Measurements from ENCODE around the gene ACAP2. TPM values are rescaled to one million over a fixed set of nuclear protein-coding genes. Genes with fewer than 3 reads are reported as not detected.

The ACAP2 gene
- total RNA-seq, 4 donors from 2014 or later: 63.1 to 79.6 (median 68.2) TPM

DNA sequence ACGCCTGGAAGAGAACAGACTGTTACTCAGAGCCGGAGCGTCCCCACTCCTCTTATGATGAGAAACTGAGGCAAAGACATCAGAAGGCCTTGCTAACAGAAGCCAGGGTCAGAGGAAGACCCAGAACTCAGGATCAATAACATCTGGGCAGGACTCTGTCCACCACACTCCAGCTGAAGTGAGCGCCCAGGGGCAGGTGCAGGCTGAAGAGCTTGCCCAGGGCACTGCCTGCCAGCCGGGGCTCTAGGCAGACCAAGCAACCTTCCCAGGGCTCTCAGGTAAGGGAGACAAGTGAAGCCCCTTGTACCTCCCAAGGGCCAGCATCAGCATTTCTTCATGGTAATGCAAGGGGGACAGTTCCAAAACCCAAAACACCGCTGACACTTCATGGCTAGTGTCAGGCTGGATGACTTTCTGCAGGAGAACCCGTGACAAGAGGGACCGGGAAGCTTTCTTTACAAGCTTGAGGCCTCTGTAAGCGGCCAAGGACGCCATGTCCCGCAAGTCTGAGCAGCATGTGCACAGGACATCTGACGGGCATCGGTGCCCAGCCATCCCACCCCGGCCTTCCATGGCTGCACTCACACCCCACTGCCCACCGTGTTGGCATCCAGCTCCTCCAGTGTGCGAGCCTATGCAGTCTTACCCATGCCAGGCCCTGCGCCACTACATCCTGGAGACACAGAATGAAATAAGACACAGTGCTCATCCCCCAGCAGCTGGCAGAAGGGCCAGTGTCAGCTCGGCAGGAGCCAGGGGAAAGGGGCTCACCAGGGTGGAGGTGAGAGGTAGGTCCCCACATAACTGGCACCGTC lies 186.0 kb downstream of the ACAP2 start:
- no peak for TF ChIP-seq CTCF (IDR thresholded peaks at IDR 0.05; ENCODE audit: low read depth)

DNA sequence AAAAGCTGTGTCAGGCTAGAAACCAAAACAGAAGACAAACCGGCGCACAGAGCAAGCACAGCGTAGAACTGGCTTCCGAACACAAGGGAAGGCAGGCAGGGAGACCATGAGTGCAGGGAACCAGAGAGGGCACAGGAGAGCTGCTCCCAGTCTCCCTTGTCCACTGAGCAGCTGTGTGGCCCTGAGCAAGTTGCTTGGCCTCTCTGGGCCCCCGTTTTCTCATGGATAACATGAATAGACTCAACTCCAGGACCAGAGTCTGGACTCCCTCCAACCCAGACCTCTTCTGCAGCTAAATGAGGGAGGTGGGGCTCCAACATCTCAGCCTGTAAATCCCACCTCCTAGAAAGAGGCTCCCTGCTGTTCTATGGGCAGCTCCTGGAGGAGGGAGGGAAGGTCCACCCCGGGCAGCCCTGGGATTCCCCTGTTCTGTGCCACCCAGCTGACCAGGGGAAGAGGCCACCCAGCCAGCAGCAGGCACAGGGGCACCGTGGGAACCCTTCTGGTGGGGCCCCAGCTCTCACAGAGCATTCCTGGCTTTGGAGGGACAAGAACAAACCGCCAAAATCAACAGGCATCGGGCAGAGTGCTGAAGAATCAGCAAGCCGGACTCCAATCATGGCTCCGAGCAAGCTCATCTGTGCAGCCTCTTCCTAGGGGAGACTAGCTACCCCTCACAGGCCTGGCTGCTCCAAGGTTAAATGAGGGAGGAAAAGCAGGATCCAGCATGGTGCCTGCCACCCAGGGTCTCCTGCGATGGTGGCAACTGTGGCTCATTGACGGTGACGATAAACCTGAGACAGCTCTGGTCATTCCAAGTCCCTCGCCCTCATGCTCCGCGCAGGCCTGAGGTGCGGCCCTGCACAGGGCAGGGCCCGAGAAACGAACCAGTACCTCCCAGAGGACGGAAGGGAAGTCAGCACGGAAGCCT lies 187.0 kb downstream of the ACAP2 start:
- TF ChIP-seq CTCF (IDR thresholded peaks at IDR 0.05; ENCODE audit: low read depth): no peak

DNA sequence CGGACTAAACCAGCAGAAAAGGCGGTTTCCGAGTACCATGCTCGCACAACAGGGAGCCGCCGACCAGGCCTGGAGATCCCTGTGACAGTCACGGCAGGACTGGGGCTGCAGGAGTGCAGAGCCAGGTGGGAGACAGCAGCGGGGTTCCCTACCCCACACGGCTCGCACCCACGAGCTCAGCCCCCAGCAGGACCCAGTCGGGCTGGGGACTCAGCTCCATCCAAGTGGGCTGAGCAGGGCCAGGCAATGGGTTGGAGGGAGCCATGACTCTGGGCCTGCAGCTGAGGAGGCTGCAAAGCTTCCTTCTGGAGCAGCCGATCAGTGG lies 187.7 kb downstream of the ACAP2 start:
- no peak for TF ChIP-seq CTCF (IDR thresholded peaks at IDR 0.05; ENCODE audit: low read depth)

DNA sequence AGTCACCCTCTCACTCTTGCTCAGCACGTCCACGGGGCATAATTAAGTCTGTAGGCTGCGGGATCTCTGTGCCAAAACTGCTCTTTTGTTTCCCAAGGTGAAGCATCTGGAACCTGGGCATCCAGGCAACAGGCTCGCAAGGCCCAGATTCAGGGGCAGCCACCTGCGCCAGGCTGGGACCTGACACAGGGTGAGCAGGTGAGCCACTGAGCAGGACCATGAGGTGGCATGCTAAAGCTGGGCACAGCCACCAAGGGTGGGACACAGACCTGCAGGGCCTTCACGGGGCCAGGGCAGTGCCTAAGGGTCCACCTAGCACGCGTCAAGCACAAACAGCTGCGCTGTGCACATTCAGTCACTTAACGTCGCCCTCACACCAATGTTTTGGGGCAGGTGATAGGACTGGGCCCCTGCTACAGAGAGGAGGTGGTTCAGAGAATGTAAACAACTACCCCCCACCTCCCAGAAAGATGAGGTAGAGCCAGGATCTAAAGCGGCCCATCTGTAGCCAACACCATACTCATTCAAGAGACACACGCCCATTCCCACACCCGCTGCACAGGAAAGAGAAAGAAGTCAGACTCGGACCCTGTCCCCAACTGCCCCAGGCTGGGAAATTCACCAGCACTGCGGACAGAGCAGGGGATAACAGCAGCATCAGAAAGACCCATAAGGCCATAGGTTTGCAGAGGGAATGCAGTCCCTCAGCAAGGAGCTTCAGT lies 188.2 kb downstream of the ACAP2 start:
- no peak for TF ChIP-seq CTCF (IDR thresholded peaks at IDR 0.05; ENCODE audit: low read depth)

DNA sequence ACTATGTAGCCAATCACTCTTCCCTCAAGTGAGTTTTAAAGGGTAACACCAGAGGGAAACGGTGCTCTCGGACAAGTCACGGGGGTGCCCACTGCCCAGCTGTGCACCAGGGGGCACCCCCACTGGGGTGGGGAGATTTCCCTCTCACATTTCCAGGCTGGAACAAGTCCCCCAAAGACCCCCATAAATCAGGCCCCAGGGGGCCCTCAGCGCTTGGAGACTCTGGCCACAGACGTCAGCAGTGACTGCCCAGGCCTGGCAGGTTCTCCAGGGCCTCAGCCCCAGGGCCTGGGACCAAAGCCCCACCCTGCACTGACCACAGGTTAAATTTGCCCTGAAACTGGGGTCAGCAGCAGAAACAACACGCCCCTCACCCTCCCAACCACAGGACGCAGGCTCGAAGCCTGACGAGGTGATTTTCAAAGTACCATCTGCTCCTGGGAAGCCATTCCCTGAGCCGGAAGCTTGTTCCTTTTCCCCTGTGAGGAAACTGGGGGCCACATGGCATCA lies 188.8 kb downstream of the ACAP2 start:
- TF ChIP-seq CTCF (IDR thresholded peaks at IDR 0.05; ENCODE audit: low read depth): no peak

- no peak for TF ChIP-seq CTCF (IDR thresholded peaks at IDR 0.05; ENCODE audit: low read depth)
These were observed 191.3 kb downstream of the ACAP2 start for GRCh38 chr3:195251336-195252065.
